Adrenal gland (tissue), 5 donors: ENCODE measurements around the gene BCAP29.

Source experiments
- CTCF ChIP-seq, 6 experiments: fragments of 450-650 bp in 4 of 6; fragments of 200-600 bp in 2 of 6; sonication (generic) in 1 of 6; IDR thresholded peaks; 1 replicate in 5 of 6; 2 replicates in 1 of 6; pipeline versions ENCODE4 v1.5.1 to v1.8.0; 2016 to 2021; ENCODE audit warnings: antibody characterized with exemption in 6 of 6, mild to moderate bottlenecking in 2 of 6, moderate library complexity in 1 of 6
- POLR2A ChIP-seq, 2 donors: fragments of 450-650 bp; IDR thresholded peaks; one replicate each; pipeline ENCODE4 v1.6.1; 2017; ENCODE audit warnings: antibody characterized with exemption in 2 of 2, mild to moderate bottlenecking in 2 of 2, moderate library complexity in 1 of 2
- donor health status: DM: no; HTN: no; CAD: no.

- TF ChIP-seq CTCF (IDR thresholded peaks at IDR 0.05) (no peak), POLR2A (IDR thresholded peaks at IDR 0.05) (no peak)
These were observed 42.8 kb downstream of the BCAP29 start for GRCh38 chr7:107622894-107623293.
